ENCODE measurements around the gene MRPL14. TPM values are rescaled to one million over a fixed set of nuclear protein-coding genes. Genes with fewer than 3 reads are reported as not detected.

The MRPL14 gene
- total RNA-seq, 1 donor from 2014 or later = 45.5 TPM

DNA sequence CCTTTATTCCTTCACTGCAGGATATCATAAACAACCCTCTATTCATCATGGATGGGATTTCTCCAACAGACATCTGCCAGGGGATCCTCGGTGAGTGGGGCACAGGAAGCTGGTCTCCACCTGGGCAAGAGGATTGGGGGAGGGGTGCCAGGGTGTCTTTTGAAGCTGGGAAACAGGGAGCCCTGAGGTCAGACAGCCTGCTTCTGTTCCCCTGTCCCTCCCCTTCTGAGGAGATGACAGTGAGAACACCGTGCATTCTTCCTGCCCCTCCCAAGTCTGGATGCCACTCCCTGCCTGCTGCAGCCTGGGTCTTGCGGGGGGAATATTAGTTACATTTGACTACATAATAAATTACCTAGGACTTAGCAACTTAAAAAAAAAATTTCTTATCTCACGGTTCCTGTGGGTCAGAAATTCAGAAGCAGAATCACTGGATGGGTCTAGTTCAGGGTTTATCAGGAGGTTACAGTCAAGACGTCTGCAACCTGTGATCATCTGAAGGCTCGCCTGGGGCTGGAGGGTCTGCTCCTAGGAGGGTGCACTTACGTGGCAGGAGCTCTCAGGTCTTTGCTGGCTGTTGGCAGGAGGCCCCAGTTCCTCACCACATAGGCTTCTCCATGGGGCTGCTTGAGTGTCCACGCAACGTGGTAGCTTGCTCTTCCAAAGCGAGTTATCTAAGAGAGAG lies 42.8 kb upstream of the MRPL14 start:
- Mint-ChIP-seq H3K27me3 (peaks cover 15% of the 10 kb centered on the region), H3K4me1 (ENCODE audit: unreplicated experiment) (peaks cover 11% of the 10 kb centered on the region), H3K4me3 (no peak overlapping the region), H3K27ac (peak overlapping the region; percentile 82), H3K36me3 (no peaks in the 10 kb centered on the region), H3K9me3 (no peaks in the 10 kb centered on the region)
- TF ChIP-seq CTCF (conservative IDR thresholded peaks at IDR 0.05) = no peak
- DNase-seq (ENCODE audit: extremely low spot score, unreplicated experiment) = no peak

- Mint-ChIP-seq H3K9me3 (no peaks in the 10 kb centered on the region), H3K36me3 (no peaks in the 10 kb centered on the region), H3K4me3 (no peak overlapping the region), H3K27ac (peak overlapping the region; percentile 82), H3K27me3 (peaks cover 20% of the 10 kb centered on the region), H3K4me1 (ENCODE audit: unreplicated experiment) (peaks cover 11% of the 10 kb centered on the region)
- TF ChIP-seq CTCF (conservative IDR thresholded peaks at IDR 0.05) = no peak
- no peak for DNase-seq (ENCODE audit: extremely low spot score, unreplicated experiment)
Measured at GRCh38 chr6:44169154-44169553, 41.9 kb upstream of the MRPL14 start.

GRCh38 chr6:44167567-44167966 lies 40.3 kb upstream of the MRPL14 start:
- Mint-ChIP-seq H3K4me3 (no peak overlapping the region), H3K36me3 (no peaks in the 10 kb centered on the region), H3K27ac (no peak overlapping the region), H3K9me3 (no peaks in the 10 kb centered on the region), H3K27me3 (peaks cover 22% of the 10 kb centered on the region), H3K4me1 (ENCODE audit: unreplicated experiment) (peaks cover 7% of the 10 kb centered on the region)
- DNase-seq (ENCODE audit: extremely low spot score, unreplicated experiment) = no peak
- no peak for TF ChIP-seq CTCF (conservative IDR thresholded peaks at IDR 0.05)

GRCh38 chr6:44166591-44167184 lies 39.4 kb upstream of the MRPL14 start:
- Mint-ChIP-seq H3K36me3 (no peaks in the 10 kb centered on the region), H3K4me3 (no peak overlapping the region), H3K27ac (no peak overlapping the region), H3K27me3 (peaks cover 21% of the 10 kb centered on the region), H3K9me3 (no peaks in the 10 kb centered on the region), H3K4me1 (ENCODE audit: unreplicated experiment) (peaks cover 5% of the 10 kb centered on the region)
- DNase-seq (ENCODE audit: extremely low spot score, unreplicated experiment) = no peak
- TF ChIP-seq CTCF (conservative IDR thresholded peaks at IDR 0.05) = no peak

DNA sequence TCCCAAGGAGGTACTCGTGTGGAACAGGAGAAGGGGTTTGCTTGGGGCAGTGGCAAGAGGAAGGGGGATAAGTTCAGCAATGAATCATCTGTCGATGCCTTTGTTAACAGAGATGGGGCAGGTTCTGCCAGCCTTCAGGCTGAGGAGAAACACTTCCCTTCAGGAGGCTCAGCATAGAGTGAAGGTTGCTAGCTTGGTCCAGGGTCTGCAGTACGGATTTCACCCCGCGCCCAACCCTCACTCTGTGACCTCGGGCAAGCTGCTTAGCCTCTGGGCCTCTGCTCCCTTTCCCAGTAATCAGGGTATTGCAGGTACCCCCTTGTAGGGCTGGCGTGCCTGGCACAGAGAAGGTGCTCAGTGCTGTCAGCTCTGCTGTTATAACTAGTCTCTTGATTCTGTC lies 38.9 kb upstream of the MRPL14 start:
- no peak for DNase-seq (ENCODE audit: extremely low spot score, unreplicated experiment)
- no peak for TF ChIP-seq CTCF (conservative IDR thresholded peaks at IDR 0.05)
- H3K36me3 Mint-ChIP-seq = no peaks in the 10 kb centered on the region
- H3K9me3 Mint-ChIP-seq = no peaks in the 10 kb centered on the region
- H3K27me3 Mint-ChIP-seq = peaks cover 18% of the 10 kb centered on the region
- H3K27ac Mint-ChIP-seq = no peak overlapping the region
- H3K4me1 Mint-ChIP-seq (ENCODE audit: unreplicated experiment) = peaks cover 5% of the 10 kb centered on the region
- H3K4me3 Mint-ChIP-seq = no peak overlapping the region

Data from type B pancreatic cell (in vitro differentiated cells).